ENCODE results near the gene ZNF334.

The ZNF334 gene

GRCh38 chr20:46545077-46545826 is 31.9 kb upstream of the ZNF334 start:
- DNase-seq: no peak

- DNase-seq: no peak
Observed at GRCh38 chr20:46544576-46544975, 31.2 kb upstream of the ZNF334 start.

- no peak for DNase-seq
Observed at GRCh38 chr20:46543959-46544358, 30.6 kb upstream of the ZNF334 start.

- DNase-seq: no peak
Observed at GRCh38 chr20:46543033-46543432, 29.7 kb upstream of the ZNF334 start.

GRCh38 chr20:46541229-46541935 is 28.0 kb upstream of the ZNF334 start:
- DNase-seq: no peak

GRCh38 chr20:46539113-46539512 is 25.8 kb upstream of the ZNF334 start:
- no peak for DNase-seq

GRCh38 chr20:46530640-46531039 is 17.3 kb upstream of the ZNF334 start:
- DNase-seq: no peak

GRCh38 chr20:46523696-46524328 is 10.5 kb upstream of the ZNF334 start:
- no peak for DNase-seq

- DNase-seq: no peak
Observed at GRCh38 chr20:46523108-46523507, 9.7 kb upstream of the ZNF334 start.

GRCh38 chr20:46520976-46521579 is 7.7 kb upstream of the ZNF334 start:
- peak in 1 of 6 experiments; percentile 2 for DNase-seq

- no peak for DNase-seq
Observed at GRCh38 chr20:46520540-46520939, 7.2 kb upstream of the ZNF334 start.

GRCh38 chr20:46519471-46520068 is 6.2 kb upstream of the ZNF334 start:
- DNase-seq: no peak

GRCh38 chr20:46509523-46509922 is 3.8 kb downstream of the ZNF334 start:
- DNase-seq: no peak

GRCh38 chr20:46507760-46508407 is 5.5 kb downstream of the ZNF334 start:
- no peak for DNase-seq

GRCh38 chr20:46505506-46505905 is 7.9 kb downstream of the ZNF334 start:
- no peak for DNase-seq

GRCh38 chr20:46501961-46502360 is 11.4 kb downstream of the ZNF334 start:
- DNase-seq: no peak

GRCh38 chr20:46501337-46501942 is 11.9 kb downstream of the ZNF334 start:
- no peak for DNase-seq

GRCh38 chr20:46494077-46494476 is 19.3 kb downstream of the ZNF334 start:
- DNase-seq: no peak

GRCh38 chr20:46491354-46491753 is 22.0 kb downstream of the ZNF334 start:
- DNase-seq: no peak

GRCh38 chr20:46488451-46488850 is 24.9 kb downstream of the ZNF334 start:
- no peak for DNase-seq

GRCh38 chr20:46487628-46488027 is 25.7 kb downstream of the ZNF334 start:
- DNase-seq: no peak

- no peak for DNase-seq
Observed at GRCh38 chr20:46485431-46485830, 27.9 kb downstream of the ZNF334 start.

Measured in stimulated activated naive CD4-positive, alpha-beta T cell (primary cell).